Stimulated activated CD4-positive, alpha-beta T cell treated with anti-CD3 and anti-CD28 coated beads, Interleukin-15, amount 100 ng/mL, for 24 hours (primary cell): ENCODE measurements around the gene ETFA.
"Not testable (repeated sequence)": the region's sequence is repeated elsewhere in the genome, so short reads cannot be mapped to it uniquely, and the experiment has no call there.

Source experiments
- DNase-seq: peaks from one replicate; pipeline ENCODE4 v3.0.0-alpha.2; 2020

ETFA gene

GRCh38 chr15:76324066-76324465 lies 12.8 kb upstream of the ETFA start:
- no peak for DNase-seq

DNA sequence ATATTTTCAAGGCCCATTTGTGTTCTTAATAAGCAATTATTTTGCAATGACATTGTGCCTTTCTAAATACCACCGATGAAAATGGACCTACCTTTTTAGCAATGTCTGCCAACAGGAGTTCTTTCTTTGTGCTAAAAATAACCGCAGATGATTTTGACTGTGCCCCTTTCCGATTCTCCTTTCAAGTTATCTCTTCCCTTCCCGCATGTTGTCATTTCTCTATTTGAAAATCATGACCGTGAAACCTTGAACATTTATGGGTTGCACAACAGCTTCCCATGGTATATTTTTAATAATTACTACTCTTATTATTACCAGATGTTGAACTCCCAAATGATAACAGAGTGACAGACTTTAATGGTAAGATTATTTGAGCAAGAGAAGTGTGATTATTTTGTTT lies 10.3 kb upstream of the ETFA start:
- no peak for DNase-seq

DNA sequence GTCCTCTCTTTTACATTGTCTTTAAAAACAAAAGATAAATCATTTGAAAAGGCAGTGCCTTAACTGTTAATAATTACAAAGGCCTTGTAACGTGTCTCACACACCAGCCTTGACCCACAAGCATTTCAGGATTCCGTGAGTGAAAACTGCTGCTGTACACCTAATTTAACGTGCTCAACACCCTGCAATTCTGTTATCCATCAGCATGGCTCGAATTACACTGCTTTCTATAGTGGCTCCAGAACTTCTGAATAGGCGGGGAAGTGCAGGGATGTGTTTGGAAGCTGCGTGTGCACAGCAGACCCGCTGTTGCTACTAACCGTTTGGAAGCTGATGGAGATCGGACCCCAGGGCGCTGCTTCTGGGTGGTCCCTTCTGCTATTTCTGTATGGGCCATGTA lies 9.9 kb upstream of the ETFA start:
- DNase-seq, result no peak

- no peak for DNase-seq
Observed at GRCh38 chr15:76320012-76320411, 8.7 kb upstream of the ETFA start.

GRCh38 chr15:76313731-76314130 lies 2.5 kb upstream of the ETFA start:
- DNase-seq, result no peak

- not testable (repeated sequence) for DNase-seq
Observed at GRCh38 chr15:76313175-76313567, 1.9 kb upstream of the ETFA start.

- no peak for DNase-seq
Observed at GRCh38 chr15:76312540-76313174, 1.4 kb upstream of the ETFA start.

GRCh38 chr15:76310475-76311099 lies 682 bp downstream of the ETFA start:
- no peak for DNase-seq

- no peak for DNase-seq
Observed at GRCh38 chr15:76309601-76310330, 1.5 kb downstream of the ETFA start.

GRCh38 chr15:76303909-76304308 lies 7.4 kb downstream of the ETFA start:
- DNase-seq, result no peak

- no peak for DNase-seq
Observed at GRCh38 chr15:76299786-76300185, 11.5 kb downstream of the ETFA start.

DNA sequence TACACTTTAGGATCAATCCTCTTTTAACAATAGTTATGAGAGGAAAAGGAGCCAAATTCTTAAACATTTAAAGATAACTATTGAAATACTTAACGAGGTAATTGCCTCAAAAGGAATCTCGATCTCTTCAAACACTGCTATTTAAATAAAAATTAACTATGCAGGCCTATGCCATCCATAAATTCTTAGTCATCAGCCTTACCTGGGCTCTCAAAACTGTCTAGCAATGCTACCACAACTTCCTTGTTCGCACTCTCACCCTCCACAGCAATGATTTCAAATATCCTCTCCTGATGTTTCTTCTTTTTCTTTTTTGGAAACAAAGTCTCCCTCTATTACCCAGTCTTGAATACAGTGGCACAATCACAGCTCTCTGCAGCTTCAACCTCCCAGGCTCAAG lies 12.3 kb downstream of the ETFA start:
- DNase-seq, result no peak

- not testable (repeated sequence) for DNase-seq
Observed at GRCh38 chr15:76297951-76298350, 13.3 kb downstream of the ETFA start.

GRCh38 chr15:76296849-76297248 lies 14.4 kb downstream of the ETFA start:
- no peak for DNase-seq

- not testable (repeated sequence) for DNase-seq
Observed at GRCh38 chr15:76294463-76294862, 16.8 kb downstream of the ETFA start.

DNA sequence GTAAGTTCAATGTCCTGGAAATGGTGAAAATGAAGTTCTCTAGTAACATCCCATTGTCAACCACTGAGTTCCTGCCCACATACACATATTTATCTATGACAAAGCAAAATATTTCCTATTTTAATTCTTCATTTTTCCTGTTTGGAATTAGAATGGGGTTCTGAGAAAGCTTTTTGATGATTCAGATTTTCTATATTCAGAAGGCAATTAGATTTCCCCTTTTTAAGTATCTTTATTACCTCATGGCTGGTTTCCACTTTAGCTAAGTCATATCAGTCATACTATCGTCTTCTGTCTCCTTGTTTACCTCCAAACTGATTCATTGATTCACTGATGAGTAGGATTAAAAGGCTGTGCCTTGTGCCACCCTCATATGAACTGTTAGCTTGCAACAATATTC lies 17.9 kb downstream of the ETFA start:
- DNase-seq, result no peak

DNA sequence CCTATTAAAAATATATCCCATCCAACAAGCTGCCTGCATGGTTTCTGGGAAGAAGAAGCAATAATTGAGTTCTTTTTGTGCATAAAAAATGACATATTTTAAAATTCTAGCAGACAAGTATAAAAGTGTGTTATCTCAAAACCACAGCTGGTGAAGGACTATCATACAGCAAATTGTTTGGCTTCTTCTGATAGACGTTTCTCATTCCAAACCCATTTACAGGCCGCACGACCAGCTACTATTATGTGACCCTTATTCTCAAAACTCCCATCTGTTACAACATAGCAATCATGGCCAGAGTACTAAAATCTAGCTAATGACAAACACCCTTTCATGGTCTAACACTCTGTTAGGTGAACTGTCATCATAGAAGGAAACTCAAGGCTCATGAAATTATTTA lies 21.7 kb downstream of the ETFA start:
- no peak for DNase-seq

DNA sequence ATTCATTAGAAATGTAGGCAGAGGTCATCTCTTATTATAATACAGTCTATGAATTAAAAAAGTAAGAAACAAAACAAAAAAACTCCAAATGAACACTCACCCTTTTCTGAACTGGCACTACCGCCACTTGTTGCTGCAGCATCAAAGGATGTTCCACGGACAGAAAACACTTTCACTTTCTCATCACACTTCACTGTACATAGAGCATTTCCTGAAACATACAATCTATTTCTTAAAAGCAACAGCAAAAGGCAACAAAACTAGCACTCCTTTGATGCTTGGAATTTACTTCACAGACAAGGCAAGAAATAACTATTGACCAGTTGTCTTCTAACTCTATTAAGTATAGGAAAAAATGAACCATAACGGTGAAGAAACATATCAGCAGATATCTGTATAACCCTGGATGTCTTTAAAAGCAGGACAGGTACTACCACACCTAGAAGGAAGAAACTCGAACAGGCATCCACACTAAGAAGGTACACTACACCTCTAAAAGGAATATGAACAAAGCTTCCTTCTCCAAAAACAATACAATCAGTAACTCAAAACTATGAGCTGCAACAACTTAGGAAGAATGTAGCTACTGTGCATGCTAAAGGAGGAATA lies 24.9 kb downstream of the ETFA start:
- peak; percentile 5 for DNase-seq

GRCh38 chr15:76285241-76285825 lies 25.9 kb downstream of the ETFA start:
- no peak for DNase-seq

- DNase-seq, result no peak
Observed at GRCh38 chr15:76282465-76282864, 28.8 kb downstream of the ETFA start.

DNA sequence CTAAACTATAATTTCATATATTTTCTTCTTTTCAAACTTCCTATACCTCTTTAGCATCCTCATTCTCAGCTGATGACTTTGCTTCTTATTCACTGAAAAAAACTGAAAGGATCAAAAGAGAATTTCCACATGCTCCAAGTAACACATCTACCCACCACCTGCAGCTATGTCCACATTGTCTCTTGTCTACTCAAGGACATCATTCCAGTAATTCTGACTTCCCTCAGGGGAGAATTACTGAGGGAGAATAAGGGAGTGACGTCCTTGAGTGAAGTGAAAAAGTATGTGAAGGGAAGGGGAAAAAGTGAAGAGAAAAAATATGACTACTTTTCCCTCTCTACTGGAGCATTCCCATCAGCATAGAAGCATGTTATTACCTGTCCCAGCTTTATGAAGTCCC lies 32.6 kb downstream of the ETFA start:
- DNase-seq, result no peak

DNA sequence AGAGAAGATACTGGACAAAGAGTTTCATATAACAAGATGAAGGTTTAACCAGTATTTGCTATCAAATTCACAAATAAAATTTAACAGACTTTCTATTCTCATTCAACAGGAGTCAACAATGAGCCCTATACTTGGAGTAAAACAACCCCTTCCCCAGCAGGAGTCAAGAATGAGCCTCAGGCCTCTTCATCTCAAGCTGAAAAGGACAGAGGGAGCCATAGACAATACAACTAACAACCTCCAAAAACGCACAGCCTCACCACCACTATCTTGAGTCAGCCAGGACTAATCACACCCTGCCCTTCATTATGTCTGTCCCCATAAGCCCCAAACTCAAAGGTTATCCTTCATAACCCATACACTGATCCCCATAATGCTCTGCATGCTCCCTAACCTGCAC lies 36.4 kb downstream of the ETFA start:
- DNase-seq, result no peak

DNA sequence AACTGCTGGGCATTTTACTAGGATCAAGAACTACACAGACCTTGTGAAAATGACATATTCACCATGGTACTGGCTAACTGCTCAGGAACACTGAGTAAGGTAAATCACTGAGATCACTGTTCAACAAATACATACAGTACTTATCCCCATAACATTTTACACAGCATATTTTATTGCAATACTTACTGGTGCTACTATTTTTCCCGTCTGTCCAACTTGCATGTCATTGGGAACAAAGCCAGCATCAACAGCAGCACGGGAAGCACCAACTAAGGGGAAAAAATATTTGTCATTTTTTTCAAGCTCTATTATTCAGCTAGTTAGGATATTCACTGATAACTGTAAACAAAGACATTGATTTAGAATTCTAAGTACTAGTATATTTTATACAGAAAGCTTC lies 37.0 kb downstream of the ETFA start:
- no peak for DNase-seq

- no peak for DNase-seq
Observed at GRCh38 chr15:76270876-76271275, 40.4 kb downstream of the ETFA start.
